Left colon (tissue), 2 donors: ENCODE measurements around the gene ING5. TPM values are rescaled to one million over a fixed set of nuclear protein-coding genes. Genes with fewer than 3 reads are reported as not detected.
A peak's percentile ranks its signal among the peaks of the same experiment; 100 is the strongest.

Source experiments
- ATAC-seq: fragments of 200-7000 bp; cut with Tn5 transposase; one replicate; pipeline ENCODE4 v1.9.1; 2020; ENCODE audit warnings: mild to moderate bottlenecking, moderate library complexity
- DNase-seq, 2 donors: peaks; one replicate each; pipeline ENCODE4 v3.0.0-alpha.2; 2020
- intact Hi-C, 2 donors: fragments of 100-400 bp; cut with DNase I in 1 of 2; cut with micrococcal nuclease in 1 of 2; formaldehyde crosslinking; loops; one replicate each; pipeline versions ENCODE4 v1.11.2 to v1.14.0; 2022; cut with DNase I, micrococcal nuclease
- total RNA-seq, 2 donors: library from RNA; stranded (reverse); fragmentation: NEBNext Ultra II Directional; extraction: Animal tissue kit (Norgen Biotek cat#: 25700); gene quantifications; one replicate each; pipeline ENCODE4 v1.2.1, GENCODE V29; 2021
- donor health status: DM: no; HTN: no; CAD: no.
- donor health status: DM: yes; HTN: yes; CAD: no.

ING5 gene
- total RNA-seq, 2 donors from 2014 or later: 26.7 to 27.6 TPM

- ATAC-seq (no peak), DNase-seq (no peak)
- intact Hi-C loops: no loop called here
Measured at GRCh38 chr2:241671457-241672240, 30.2 kb upstream of the ING5 start.

GRCh38 chr2:241672243-241673188 is 29.3 kb upstream of the ING5 start:
- DNase-seq: no peak
- ATAC-seq: no peak
- intact Hi-C loops: no loop called here

GRCh38 chr2:241673189-241673663 is 28.6 kb upstream of the ING5 start:
- intact Hi-C loops: no loop called here
- ATAC-seq: no peak
- DNase-seq: no peak

- ATAC-seq (no peak), DNase-seq (no peak)
- intact Hi-C loops: no loop called here
Measured at GRCh38 chr2:241673797-241674725, 27.8 kb upstream of the ING5 start.

GRCh38 chr2:241675885-241676284 is 26.0 kb upstream of the ING5 start:
- intact Hi-C loops: no loop called here
- ATAC-seq: no peak
- no peak for DNase-seq

- DNase-seq: no peak
- intact Hi-C loops: no loop called here
- peak; percentile 4 for ATAC-seq
Measured at GRCh38 chr2:241676665-241677064, 25.2 kb upstream of the ING5 start.

- intact Hi-C loops: no loop called here
- no peak for ATAC-seq
- no peak for DNase-seq
Measured at GRCh38 chr2:241677392-241677791, 24.4 kb upstream of the ING5 start.

- intact Hi-C loops: no loop called here
- DNase-seq (no peak), ATAC-seq (no peak)
Measured at GRCh38 chr2:241678307-241678706, 23.5 kb upstream of the ING5 start.

- ATAC-seq (no peak), DNase-seq (no peak)
- intact Hi-C loops: no loop called here
Measured at GRCh38 chr2:241678784-241679540, 22.9 kb upstream of the ING5 start.

- no peak for DNase-seq
- ATAC-seq: no peak
- intact Hi-C loops: no loop called here
Measured at GRCh38 chr2:241680044-241680443, 21.8 kb upstream of the ING5 start.

GRCh38 chr2:241680827-241681599 is 20.8 kb upstream of the ING5 start:
- intact Hi-C loops: no loop called here
- ATAC-seq: no peak
- DNase-seq: no peak

- DNase-seq (no peak), ATAC-seq (peak; percentile 13)
- intact Hi-C loops: no loop called here
Measured at GRCh38 chr2:241686324-241686649, 15.6 kb upstream of the ING5 start.

GRCh38 chr2:241686650-241687425 is 15.0 kb upstream of the ING5 start, which contains the start of gene DTYMK:
DTYMK (minus strand) TSS chr2:241686815; CDS start chr2:241686783, 32 bp downstream.
- intact Hi-C loops: no loop called here
- ATAC-seq: peak; percentile 93
- DNase-seq: peak; percentile 95

GRCh38 chr2:241689306-241689705 is 12.5 kb upstream of the ING5 start:
- no peak for ATAC-seq
- DNase-seq: no peak
- intact Hi-C loops: no loop called here

- ATAC-seq: no peak
- intact Hi-C loops: no loop called here
- DNase-seq: no peak
Measured at GRCh38 chr2:241690202-241690717, 11.6 kb upstream of the ING5 start.

- no peak for ATAC-seq
- intact Hi-C loops: no loop called here
- no peak for DNase-seq
Measured at GRCh38 chr2:241692448-241692847, 9.4 kb upstream of the ING5 start.

GRCh38 chr2:241695651-241696050 is 6.2 kb upstream of the ING5 start:
- intact Hi-C loops: no loop called here
- DNase-seq: no peak
- ATAC-seq: no peak
